Endodermal cell (in vitro differentiated cells): ENCODE results near the gene SRPX2. TPM values are rescaled to one million over a fixed set of nuclear protein-coding genes. Genes with fewer than 3 reads are reported as not detected.

ENCODE experiments used
- DNase-seq: peaks from one replicate; pipeline ENCODE4 v3.0.0-alpha.2; 2017
- H3K27ac ChIP-seq: 2 replicates; pipeline ENCODE4 v1.5.1; 2013; ENCODE audit warnings: mild to moderate bottlenecking, low read depth, low read length, moderate library complexity
- H3K27me3 ChIP-seq: 2 replicates; pipeline ENCODE4 v1.6.1; 2013; ENCODE audit warnings: mild to moderate bottlenecking, low read length, moderate library complexity; ENCODE audit not compliant: insufficient read depth, control insufficient read depth, poor library complexity, severe bottlenecking
- H3K36me3 ChIP-seq: 2 replicates; pipeline ENCODE4 v1.7.0; 2013; ENCODE audit warnings: mild to moderate bottlenecking, low read length, moderate library complexity; ENCODE audit not compliant: control insufficient read depth, insufficient read depth
- H3K4me1 ChIP-seq: one replicate; pipeline ENCODE4 v1.7.0; 2013; ENCODE audit warnings: low read length; ENCODE audit not compliant: control insufficient read depth, insufficient read depth
- H3K4me3 ChIP-seq: 2 replicates; pipeline ENCODE4 v1.5.1; 2013; ENCODE audit warnings: mild to moderate bottlenecking, low read length, moderate library complexity
- H3K9ac ChIP-seq: 2 replicates; pipeline ENCODE4 v1.6.1; 2013; ENCODE audit warnings: mild to moderate bottlenecking, low read length, moderate library complexity; ENCODE audit not compliant: poor library complexity, severe bottlenecking; ENCODE audit errors: extremely low read depth
- H3K9me3 ChIP-seq: 2 replicates; pipeline ENCODE4 v1.6.1; 2013; ENCODE audit warnings: mild to moderate bottlenecking, low read length, moderate library complexity; ENCODE audit not compliant: control insufficient read depth
- H3K27ac Mint-ChIP-seq: 2 replicates; pipeline ENCODE4 v1.8.0; 2020; ENCODE audit warnings: mixed read lengths
- H3K27me3 Mint-ChIP-seq: 2 replicates; pipeline ENCODE4 v1.8.0; 2021; ENCODE audit warnings: mild to moderate bottlenecking, mixed read lengths; ENCODE audit not compliant: insufficient read depth
- H3K36me3 Mint-ChIP-seq: 2 replicates; pipeline ENCODE4 v1.8.0; 2020; ENCODE audit warnings: low read depth, mixed read lengths
- H3K4me1 Mint-ChIP-seq: 2 replicates; pipeline ENCODE4 v1.8.0; 2020; ENCODE audit warnings: mixed read lengths
- H3K4me3 Mint-ChIP-seq: 2 replicates; pipeline ENCODE4 v1.8.0; 2020; ENCODE audit warnings: mild to moderate bottlenecking, moderate library complexity, mixed read lengths
- H3K9me3 Mint-ChIP-seq: 2 replicates; pipeline ENCODE4 v1.8.0; 2020; ENCODE audit warnings: mild to moderate bottlenecking, mixed read lengths
- WGBS, 2 experiments: methylation state at CpG; one replicate each; pipeline versions ENCODE4 v1.1.5 to v1.1.7; 2013; ENCODE audit warnings: missing lambda C conversion rate in 2 of 2, mixed read lengths in 1 of 2; ENCODE audit not compliant: insufficient coverage in 1 of 2, insufficient read length in 1 of 2; 5-methylcytosine and 5-hydroxymethylcytosine counted together
- total RNA-seq, 2 donors: library from RNA; stranded (reverse); fragmentation: NEBNext Ultra II Directional in 1 of 2; extraction: Animal tissue kit (Norgen Biotek cat#: 25700) in 1 of 2; gene quantifications; 2 replicates in 1 of 2; 3 replicates in 1 of 2; pipeline ENCODE4 v1.2.1, GENCODE V29; 2021
- TF ChIP-seq, protein P1 (sequence below): fragments of 200-600 bp; sonication (generic); conservative IDR thresholded peaks from 2 replicates; pipeline ENCODE4 v1.5.0; 2021; ENCODE audit warnings: antibody characterized with exemption, mild to moderate bottlenecking

Gene SRPX2
- total RNA-seq, 2 donors from 2014 or later: 0.44 TPM; not detected in 1

DNA sequence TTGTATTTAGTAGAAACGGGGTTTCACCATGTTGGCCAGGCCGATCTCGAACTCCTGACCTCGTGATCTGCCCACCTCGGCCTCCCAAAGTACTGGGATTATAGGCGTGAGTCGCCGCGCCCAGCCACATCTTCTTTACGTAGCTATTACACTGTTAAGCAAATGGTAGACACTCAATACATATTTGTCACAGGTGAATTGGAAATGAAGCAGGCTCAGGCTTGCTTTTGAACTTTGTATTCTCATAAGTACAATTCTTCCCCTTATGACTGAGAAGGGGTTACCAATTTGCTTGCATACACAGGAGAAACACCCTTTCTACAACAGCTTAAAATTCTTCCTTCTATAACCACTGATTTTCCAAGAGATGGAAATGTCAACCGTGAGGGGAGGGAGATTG, 787 bp upstream of the SRPX2 start:
- H3K4me1 Mint-ChIP-seq: peaks cover 3% of the 10 kb centered on the region
- no peak overlapping the region for H3K27ac Mint-ChIP-seq
- peaks cover 14% of the 10 kb centered on the region for H3K9me3 Mint-ChIP-seq
- H3K4me3 ChIP-seq: no peak overlapping the region
- H3K4me1 ChIP-seq: no peaks in the 10 kb centered on the region
- no peak overlapping the region for H3K27ac ChIP-seq
- peaks cover 5% of the 10 kb centered on the region for H3K27me3 Mint-ChIP-seq
- no peak overlapping the region for H3K9ac ChIP-seq
- TF ChIP-seq, protein P1, sequence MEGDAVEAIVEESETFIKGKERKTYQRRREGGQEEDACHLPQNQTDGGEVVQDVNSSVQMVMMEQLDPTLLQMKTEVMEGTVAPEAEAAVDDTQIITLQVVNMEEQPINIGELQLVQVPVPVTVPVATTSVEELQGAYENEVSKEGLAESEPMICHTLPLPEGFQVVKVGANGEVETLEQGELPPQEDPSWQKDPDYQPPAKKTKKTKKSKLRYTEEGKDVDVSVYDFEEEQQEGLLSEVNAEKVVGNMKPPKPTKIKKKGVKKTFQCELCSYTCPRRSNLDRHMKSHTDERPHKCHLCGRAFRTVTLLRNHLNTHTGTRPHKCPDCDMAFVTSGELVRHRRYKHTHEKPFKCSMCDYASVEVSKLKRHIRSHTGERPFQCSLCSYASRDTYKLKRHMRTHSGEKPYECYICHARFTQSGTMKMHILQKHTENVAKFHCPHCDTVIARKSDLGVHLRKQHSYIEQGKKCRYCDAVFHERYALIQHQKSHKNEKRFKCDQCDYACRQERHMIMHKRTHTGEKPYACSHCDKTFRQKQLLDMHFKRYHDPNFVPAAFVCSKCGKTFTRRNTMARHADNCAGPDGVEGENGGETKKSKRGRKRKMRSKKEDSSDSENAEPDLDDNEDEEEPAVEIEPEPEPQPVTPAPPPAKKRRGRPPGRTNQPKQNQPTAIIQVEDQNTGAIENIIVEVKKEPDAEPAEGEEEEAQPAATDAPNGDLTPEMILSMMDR: no peak
- no peaks in the 10 kb centered on the region for H3K27me3 ChIP-seq
- no peak for DNase-seq
- H3K4me3 Mint-ChIP-seq: no peak overlapping the region
- H3K36me3 Mint-ChIP-seq: no peaks in the 10 kb centered on the region
- 90 to 96% methylated on average over 4 to 10 of the region's 11 CpGs for WGBS, 2 experiments
- H3K9me3 ChIP-seq: no peaks in the 10 kb centered on the region
- H3K36me3 ChIP-seq: no peaks in the 10 kb centered on the region

DNA sequence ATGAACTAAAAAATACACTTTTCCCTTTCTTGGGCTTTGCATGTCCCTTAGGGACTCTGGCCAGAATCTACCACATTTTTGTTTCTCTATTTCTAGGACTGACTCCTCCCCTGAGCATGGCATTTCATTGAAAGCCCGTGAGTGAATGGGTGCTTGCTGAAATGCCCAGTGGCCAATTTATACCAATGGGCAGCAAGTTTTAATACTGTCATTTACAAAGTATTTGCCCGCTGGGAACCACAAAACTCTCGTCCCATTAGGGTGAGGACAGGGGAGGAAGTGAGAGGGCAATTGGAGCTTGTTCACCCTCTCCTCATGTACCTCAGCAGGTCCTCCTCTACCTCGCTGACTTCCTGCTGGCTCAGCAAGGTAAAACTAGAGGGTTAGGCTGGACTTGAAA, 1.1 kb downstream of the SRPX2 start:
- Histone ChIP-seq H3K27me3 (no peaks in the 10 kb centered on the region), H3K4me1 (no peaks in the 10 kb centered on the region), H3K36me3 (no peaks in the 10 kb centered on the region), H3K9me3 (no peaks in the 10 kb centered on the region), H3K9ac (no peak overlapping the region), H3K27ac (no peak overlapping the region), H3K4me3 (no peak overlapping the region)
- H3K27me3 Mint-ChIP-seq: peaks cover 5% of the 10 kb centered on the region
- WGBS, 2 experiments: 91% methylated on average over 4 of the region's 4 CpGs; no CpG with 5 or more reads in 1 of the 2 experiments
- H3K27ac Mint-ChIP-seq: no peak overlapping the region
- peaks cover 10% of the 10 kb centered on the region for H3K9me3 Mint-ChIP-seq
- H3K4me1 Mint-ChIP-seq: peaks cover 14% of the 10 kb centered on the region
- no peak for DNase-seq
- no peaks in the 10 kb centered on the region for H3K36me3 Mint-ChIP-seq
- TF ChIP-seq, protein P1: no peak
- H3K4me3 Mint-ChIP-seq: no peak overlapping the region

DNA sequence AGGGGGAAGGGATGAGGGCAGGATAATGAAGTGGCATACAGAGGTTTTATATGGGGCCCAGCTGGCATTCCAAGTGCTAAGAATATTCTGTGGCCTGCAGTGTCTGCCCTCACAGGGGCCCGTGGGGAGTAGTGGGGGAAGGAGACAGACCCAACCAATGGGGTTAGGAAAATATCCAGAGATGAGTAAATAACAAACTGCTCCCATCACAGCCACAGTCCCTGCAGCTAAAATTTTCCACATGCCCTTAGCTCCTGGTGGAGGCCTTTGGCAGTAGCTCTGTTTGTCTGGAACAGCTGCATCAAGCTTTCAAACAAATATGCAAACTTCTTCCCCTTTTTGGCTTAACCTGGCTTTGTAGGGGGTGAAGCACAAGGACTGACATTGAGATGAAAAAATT, 3.1 kb downstream of the SRPX2 start:
- Histone ChIP-seq H3K27ac (no peak overlapping the region), H3K9ac (no peak overlapping the region), H3K36me3 (no peaks in the 10 kb centered on the region), H3K27me3 (no peaks in the 10 kb centered on the region), H3K9me3 (no peaks in the 10 kb centered on the region), H3K4me3 (no peak overlapping the region), H3K4me1 (no peaks in the 10 kb centered on the region)
- peaks cover 5% of the 10 kb centered on the region for H3K27me3 Mint-ChIP-seq
- H3K36me3 Mint-ChIP-seq: no peaks in the 10 kb centered on the region
- 71% methylated on average over 1 of the region's 1 CpG; no CpG with 5 or more reads in 1 of the 2 experiments for WGBS, 2 experiments
- no peak overlapping the region for H3K4me3 Mint-ChIP-seq
- DNase-seq: no peak
- no peak overlapping the region for H3K27ac Mint-ChIP-seq
- H3K4me1 Mint-ChIP-seq: peaks cover 16% of the 10 kb centered on the region
- TF ChIP-seq, protein P1: no peak
- peaks cover 5% of the 10 kb centered on the region for H3K9me3 Mint-ChIP-seq
